GM23338 (cell line): Measurements from ENCODE around the gene PPP4R2. TPM values are rescaled to one million over a fixed set of nuclear protein-coding genes. Genes with fewer than 3 reads are reported as not detected.

Experiments
- ATAC-seq: fragments of 200-7000 bp; cut with Tn5 transposase; 3 replicates; pipeline ENCODE4 v1.9.1; 2020
- DNase-seq: peaks from one replicate; pipeline ENCODE4 v3.0.0-alpha.2; 2015; ENCODE audit warnings: low spot score
- H2AFZ ChIP-seq: fragments of 200-600 bp; sonication (generic); 2 replicates; pipeline ENCODE4 v1.8.0; 2016; ENCODE audit warnings: antibody characterized with exemption, mild to moderate bottlenecking, moderate library complexity
- H3F3A ChIP-seq: fragments of 200-600 bp; sonication (generic); replicated peaks from 2 replicates; pipeline ENCODE4 v1.8.0; 2017; ENCODE audit warnings: antibody characterized with exemption, mixed run types, low read depth
- H3K27ac ChIP-seq: fragments of 200-600 bp; sonication (generic); 2 replicates; pipeline ENCODE4 v1.6.1; 2016; ENCODE audit warnings: low read depth
- H3K27me3 ChIP-seq: fragments of 200-600 bp; sonication (generic); 2 replicates; pipeline ENCODE4 v1.8.0; 2016; ENCODE audit warnings: mild to moderate bottlenecking, mixed run types, moderate library complexity; ENCODE audit not compliant: insufficient read depth
- H3K36me3 ChIP-seq: fragments of 200-600 bp; sonication (generic); 2 replicates; pipeline ENCODE4 v1.8.0; 2016; ENCODE audit warnings: mild to moderate bottlenecking; ENCODE audit not compliant: insufficient read depth
- H3K4me1 ChIP-seq: fragments of 200-600 bp; sonication (generic); 2 replicates; pipeline ENCODE4 v1.8.0; 2016; ENCODE audit warnings: mild to moderate bottlenecking, moderate library complexity; ENCODE audit not compliant: insufficient read depth
- H3K4me2 ChIP-seq: fragments of 200-600 bp; sonication (generic); 2 replicates; pipeline ENCODE4 v1.7.1; 2017; ENCODE audit warnings: mixed run types
- H3K4me3 ChIP-seq: fragments of 200-600 bp; sonication (generic); 2 replicates; pipeline ENCODE4 v1.6.1; 2016; ENCODE audit warnings: mixed run types
- H3K79me2 ChIP-seq: fragments of 200-600 bp; sonication (generic); replicated peaks from 2 replicates; pipeline ENCODE4 v1.8.0; 2017; ENCODE audit warnings: mild to moderate bottlenecking; ENCODE audit not compliant: insufficient read depth
- H3K9me2 ChIP-seq: fragments of 200-600 bp; sonication (generic); 2 replicates; pipeline ENCODE4 v1.8.0; 2017; ENCODE audit not compliant: insufficient read depth
- H4K20me1 ChIP-seq: fragments of 200-600 bp; sonication (generic); replicated peaks from 2 replicates; pipeline ENCODE4 v1.8.0; 2017; ENCODE audit warnings: mild to moderate bottlenecking; ENCODE audit not compliant: insufficient read depth
- H3K27ac Mint-ChIP-seq: 2 replicates; pipeline ENCODE4 v1.8.0; 2020; ENCODE audit warnings: inconsistent platforms, mild to moderate bottlenecking, moderate library complexity, mixed read lengths
- H3K27me3 Mint-ChIP-seq: 3 replicates; pipeline ENCODE4 v1.8.0; 2022; ENCODE audit warnings: low read depth, mild to moderate bottlenecking, moderate library complexity, mixed read lengths, inconsistent platforms; ENCODE audit not compliant: insufficient read depth, poor library complexity
- H3K36me3 Mint-ChIP-seq: 3 replicates; pipeline ENCODE4 v1.8.0; 2021; ENCODE audit warnings: low read depth, mild to moderate bottlenecking, inconsistent platforms, moderate library complexity, mixed read lengths
- H3K4me1 Mint-ChIP-seq: 3 replicates; pipeline ENCODE4 v1.8.0; 2020; ENCODE audit warnings: mild to moderate bottlenecking, inconsistent platforms, mixed read lengths
- H3K4me3 Mint-ChIP-seq: 3 replicates; pipeline ENCODE4 v1.8.0; 2021; ENCODE audit warnings: moderate library complexity, mild to moderate bottlenecking, inconsistent platforms, mixed read lengths
- H3K9me3 Mint-ChIP-seq: 3 replicates; pipeline ENCODE4 v1.8.0; 2020; ENCODE audit warnings: moderate library complexity, mild to moderate bottlenecking, inconsistent platforms, mixed read lengths
- CREB1 ChIP-seq: fragments of 250-450 bp; sonication (Bioruptor Pico); IDR thresholded peaks from 2 replicates; pipeline ENCODE4 v1.5.0; 2020; ENCODE audit warnings: low read depth, mild to moderate bottlenecking, moderate library complexity
- CTCF ChIP-seq, 2 experiments: fragments of 200-600 bp in 1 of 2; sonication (generic) in 1 of 2; conservative IDR thresholded peaks; 2 replicates each; pipeline versions ENCODE4 v1.5.1 to v1.6.1; 2016 to 2017; ENCODE audit warnings: antibody characterized with exemption in 2 of 2, low read depth in 2 of 2, mild to moderate bottlenecking in 2 of 2, moderate library complexity in 1 of 2
- ETS1 ChIP-seq: IDR thresholded peaks from 2 replicates; pipeline ENCODE4 v1.6.1; 2016; ENCODE audit warnings: antibody characterized with exemption
- EZH2 ChIP-seq: fragments of 200-600 bp; sonication (generic); IDR thresholded peaks from one replicate; pipeline ENCODE4 v1.8.0; 2017; ENCODE audit warnings: antibody characterized with exemption, mild to moderate bottlenecking, low read depth; ENCODE audit not compliant: unreplicated experiment
- JUNB ChIP-seq: IDR thresholded peaks from one replicate; pipeline ENCODE4 v1.6.1; 2016; ENCODE audit warnings: antibody characterized with exemption; ENCODE audit not compliant: unreplicated experiment
- NANOG ChIP-seq: IDR thresholded peaks from 2 replicates; pipeline ENCODE4 v1.6.1; 2016; ENCODE audit warnings: antibody characterized with exemption, borderline replicate concordance
- POLR2AphosphoS5 ChIP-seq: IDR thresholded peaks from 2 replicates; pipeline ENCODE4 v1.6.1; 2016; ENCODE audit warnings: antibody characterized with exemption, low read depth
- REST ChIP-seq: IDR thresholded peaks from one replicate; pipeline ENCODE4 v1.6.1; 2018; ENCODE audit warnings: antibody characterized with exemption; ENCODE audit not compliant: unreplicated experiment
- ZNF114 ChIP-seq: fragments of 250-450 bp; sonication (Bioruptor Pico); IDR thresholded peaks from 2 replicates; pipeline ENCODE4 v1.5.0; 2020; ENCODE audit warnings: mild to moderate bottlenecking, moderate library complexity
- long read RNA-seq: library from polyadenylated mRNA; unstranded; transcript quantifications from one replicate; pipeline ENCODE4 v2.0.0, GENCODE V29; 2020; ENCODE audit not compliant: unreplicated experiment
- polyA plus RNA-seq: library from polyadenylated mRNA; unstranded; fragments of >200 nt; fragmentation: Nextera tagmentation; extraction: Ambion mirVana; gene quantifications from 2 replicates; pipeline ENCODE4 v1.2.1, GENCODE V29; 2016
- total RNA-seq: library from RNA; depleted of rRNA; stranded (reverse); fragments of >200 nt; shearing (Covaris generic); gene quantifications from 2 replicates; pipeline ENCODE4 v1.2.3, GENCODE V29; 2014; rRNA removed

The PPP4R2 gene
- 62.7 and 72.1 TPM in 2 replicates for total RNA-seq
- polyA plus RNA-seq, result 117 TPM in 2 replicates
- long read RNA-seq, full-length matches to known transcripts, result 8 of 15 reads
- long read RNA-seq, partial matches to known transcripts, result 4 of 15 reads
- long read RNA-seq, other reads (novel, unspliced or antisense), result 3 of 15 reads

GRCh38 chr3:72996473-72997333 lies at the start of gene PPP4R2:
TSS of gene PPP4R2 (plus strand) at chr3:72996811. CDS start at chr3:72997038, 227 bp downstream.
- H3K79me2 ChIP-seq, result no peaks in the 10 kb centered on the region; the same call in 1 of the 2 replicates
- peak within 1 kb of the TSS; percentile 89 for H3K4me3 ChIP-seq
- peaks cover 28% of the 10 kb centered on the region for H3K4me1 ChIP-seq
- H2AFZ ChIP-seq, result peak within 1 kb of the TSS; percentile 100
- peaks cover 12% of the 10 kb centered on the region for H3K27me3 Mint-ChIP-seq
- H3F3A ChIP-seq, result no peaks in the 10 kb centered on the region
- peak within 1 kb of the TSS; percentile 91 for H3K27ac ChIP-seq
- H3K9me3 Mint-ChIP-seq, result no peaks in the 10 kb centered on the region
- H3K36me3 ChIP-seq, result peaks cover 12% of the 10 kb centered on the region; the same call in 1 of the 2 replicates
- H4K20me1 ChIP-seq, result peaks cover 39% of the 10 kb centered on the region
- H3K36me3 Mint-ChIP-seq, result peaks cover 41% of the 10 kb centered on the region
- peak within 1 kb of the TSS; percentile 92 for H3K4me2 ChIP-seq
- H3K27ac Mint-ChIP-seq, result peak within 1 kb of the TSS; percentile 94
- peak; percentile 95 for DNase-seq
- peak; percentile 91 for ATAC-seq
- no peaks in the 10 kb centered on the region for H3K27me3 ChIP-seq
- H3K4me1 Mint-ChIP-seq, result peaks cover 26% of the 10 kb centered on the region
- no peaks in the 10 kb centered on the region for H3K9me2 ChIP-seq
- TF ChIP-seq CREB1 (CRISPR knock-in tag) (peak; percentile 86), EZH2 (no peak), ETS1 (no peak), POLR2AphosphoS5 (peak; percentile 91), NANOG (no peak), REST (no peak), CTCF (conservative IDR thresholded peaks at IDR 0.05; ENCODE audit: low read depth in 2 of 2) (no peak), ZNF114 (CRISPR knock-in tag) (no peak), JUNB (no peak)
- peak within 1 kb of the TSS; percentile 93 for H3K4me3 Mint-ChIP-seq
